ENCODE results near the gene RALB.
A peak's percentile ranks its signal among the peaks of the same experiment; 100 is the strongest.

The RALB gene

GRCh38 chr2:120260736-120261135 lies 8.1 kb downstream of the RALB start:
- no peak for TF ChIP-seq EZH2 (IDR thresholded peaks at IDR 0.05; ENCODE audit: borderline replicate concordance, low read depth, low read length, severe bottlenecking)
- no peak overlapping the region for H3K4me2 ChIP-seq (ENCODE audit: insufficient read depth, low read length)

GRCh38 chr2:120261387-120262006 lies 8.8 kb downstream of the RALB start:
- Histone ChIP-seq H3K9ac (ENCODE audit: low read depth, low read length) (no peak overlapping the region), H3K79me2 (ENCODE audit: insufficient read depth, low read length) (peaks cover 11% of the 10 kb centered on the region), H4K20me1 (ENCODE audit: insufficient read depth, low read length) (peaks cover 13% of the 10 kb centered on the region), H2AFZ (ENCODE audit: low read depth, low read length) (no peak overlapping the region), H3K4me3 (ENCODE audit: low read depth in 1 of 2, low read length in 2 of 2) (no peak overlapping the region), H3K27ac (ENCODE audit: low read length) (no peak overlapping the region), H3K4me2 (ENCODE audit: insufficient read depth, low read length) (no peak overlapping the region), H3K4me1 (ENCODE audit: insufficient read depth, low read length) (peaks cover 13% of the 10 kb centered on the region), H3K27me3 (ENCODE audit: insufficient read depth, low read length, poor library complexity) (no peaks in the 10 kb centered on the region), H3K9me3 (ENCODE audit: insufficient read depth, low read length, severe bottlenecking) (peaks cover 3% of the 10 kb centered on the region), H3K36me3 (ENCODE audit: insufficient read depth, low read length) (no peaks in the 10 kb centered on the region)
- DNase-seq (no peak), ATAC-seq (ENCODE audit: insufficient read depth, low read depth) (peak; percentile 40; the same call in 2 of the 3 replicates)
- TF ChIP-seq, protein P1, sequence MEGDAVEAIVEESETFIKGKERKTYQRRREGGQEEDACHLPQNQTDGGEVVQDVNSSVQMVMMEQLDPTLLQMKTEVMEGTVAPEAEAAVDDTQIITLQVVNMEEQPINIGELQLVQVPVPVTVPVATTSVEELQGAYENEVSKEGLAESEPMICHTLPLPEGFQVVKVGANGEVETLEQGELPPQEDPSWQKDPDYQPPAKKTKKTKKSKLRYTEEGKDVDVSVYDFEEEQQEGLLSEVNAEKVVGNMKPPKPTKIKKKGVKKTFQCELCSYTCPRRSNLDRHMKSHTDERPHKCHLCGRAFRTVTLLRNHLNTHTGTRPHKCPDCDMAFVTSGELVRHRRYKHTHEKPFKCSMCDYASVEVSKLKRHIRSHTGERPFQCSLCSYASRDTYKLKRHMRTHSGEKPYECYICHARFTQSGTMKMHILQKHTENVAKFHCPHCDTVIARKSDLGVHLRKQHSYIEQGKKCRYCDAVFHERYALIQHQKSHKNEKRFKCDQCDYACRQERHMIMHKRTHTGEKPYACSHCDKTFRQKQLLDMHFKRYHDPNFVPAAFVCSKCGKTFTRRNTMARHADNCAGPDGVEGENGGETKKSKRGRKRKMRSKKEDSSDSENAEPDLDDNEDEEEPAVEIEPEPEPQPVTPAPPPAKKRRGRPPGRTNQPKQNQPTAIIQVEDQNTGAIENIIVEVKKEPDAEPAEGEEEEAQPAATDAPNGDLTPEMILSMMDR (IDR thresholded peaks at IDR 0.05; ENCODE audit: borderline replicate concordance, extremely low read depth, low read length, poor library complexity, severe bottlenecking), result no peak
- TF ChIP-seq EZH2 (IDR thresholded peaks at IDR 0.05; ENCODE audit: borderline replicate concordance, low read depth, low read length, severe bottlenecking), result no peak

More at GRCh38 chr2:120260736-120261135, 8.1 kb downstream of the RALB start:
- Histone ChIP-seq H3K36me3 (ENCODE audit: insufficient read depth, low read length) (no peaks in the 10 kb centered on the region), H3K79me2 (ENCODE audit: insufficient read depth, low read length) (peaks cover 15% of the 10 kb centered on the region), H3K27ac (ENCODE audit: low read length) (no peak overlapping the region), H3K27me3 (ENCODE audit: insufficient read depth, low read length, poor library complexity) (no peaks in the 10 kb centered on the region), H3K9me3 (ENCODE audit: insufficient read depth, low read length, severe bottlenecking) (peaks cover 3% of the 10 kb centered on the region), H4K20me1 (ENCODE audit: insufficient read depth, low read length) (peaks cover 13% of the 10 kb centered on the region), H2AFZ (ENCODE audit: low read depth, low read length) (no peak overlapping the region), H3K9ac (ENCODE audit: low read depth, low read length) (no peak overlapping the region), H3K4me3 (ENCODE audit: low read depth in 1 of 2, low read length in 2 of 2) (no peak overlapping the region), H3K4me1 (ENCODE audit: insufficient read depth, low read length) (peaks cover 13% of the 10 kb centered on the region)
- DNase-seq, result no peak
- no peak for ATAC-seq (ENCODE audit: insufficient read depth, low read depth)

GRCh38 chr2:120262150-120262549 lies 9.5 kb downstream of the RALB start:
- Histone ChIP-seq H4K20me1 (ENCODE audit: insufficient read depth, low read length) (peaks cover 13% of the 10 kb centered on the region), H3K4me1 (ENCODE audit: insufficient read depth, low read length) (peaks cover 12% of the 10 kb centered on the region), H3K27me3 (ENCODE audit: insufficient read depth, low read length, poor library complexity) (no peaks in the 10 kb centered on the region), H3K27ac (ENCODE audit: low read length) (no peak overlapping the region), H3K4me2 (ENCODE audit: insufficient read depth, low read length) (no peak overlapping the region), H3K36me3 (ENCODE audit: insufficient read depth, low read length) (no peaks in the 10 kb centered on the region), H3K79me2 (ENCODE audit: insufficient read depth, low read length) (peaks cover 11% of the 10 kb centered on the region), H3K4me3 (ENCODE audit: low read depth in 1 of 2, low read length in 2 of 2) (no peak overlapping the region), H3K9me3 (ENCODE audit: insufficient read depth, low read length, severe bottlenecking) (peaks cover 3% of the 10 kb centered on the region), H2AFZ (ENCODE audit: low read depth, low read length) (no peak overlapping the region), H3K9ac (ENCODE audit: low read depth, low read length) (no peak overlapping the region)
- TF ChIP-seq, protein P1 (IDR thresholded peaks at IDR 0.05; ENCODE audit: borderline replicate concordance, extremely low read depth, low read length, poor library complexity, severe bottlenecking), result no peak
- no peak for TF ChIP-seq EZH2 (IDR thresholded peaks at IDR 0.05; ENCODE audit: borderline replicate concordance, low read depth, low read length, severe bottlenecking)
- DNase-seq (no peak), ATAC-seq (ENCODE audit: insufficient read depth, low read depth) (no peak)

GRCh38 chr2:120262761-120263428 lies 10.2 kb downstream of the RALB start:
- H4K20me1 ChIP-seq (ENCODE audit: insufficient read depth, low read length), result peaks cover 13% of the 10 kb centered on the region
- peaks cover 9% of the 10 kb centered on the region for H3K79me2 ChIP-seq (ENCODE audit: insufficient read depth, low read length)
- no peak overlapping the region for H3K27ac ChIP-seq (ENCODE audit: low read length)
- no peak overlapping the region for H3K9ac ChIP-seq (ENCODE audit: low read depth, low read length)
- H3K4me1 ChIP-seq (ENCODE audit: insufficient read depth, low read length), result peaks cover 7% of the 10 kb centered on the region
- H3K27me3 ChIP-seq (ENCODE audit: insufficient read depth, low read length, poor library complexity), result no peaks in the 10 kb centered on the region
- no peak overlapping the region for H2AFZ ChIP-seq (ENCODE audit: low read depth, low read length)
- H3K9me3 ChIP-seq (ENCODE audit: insufficient read depth, low read length, severe bottlenecking), result peaks cover 3% of the 10 kb centered on the region
- no peak for DNase-seq
- H3K4me2 ChIP-seq (ENCODE audit: insufficient read depth, low read length), result no peak overlapping the region
- TF ChIP-seq, protein P1 (IDR thresholded peaks at IDR 0.05; ENCODE audit: borderline replicate concordance, extremely low read depth, low read length, poor library complexity, severe bottlenecking), result no peak
- no peak for TF ChIP-seq EZH2 (IDR thresholded peaks at IDR 0.05; ENCODE audit: borderline replicate concordance, low read depth, low read length, severe bottlenecking)
- H3K4me3 ChIP-seq (ENCODE audit: low read depth in 1 of 2, low read length in 2 of 2), result no peak overlapping the region
- ATAC-seq (ENCODE audit: insufficient read depth, low read depth), result no peak
- H3K36me3 ChIP-seq (ENCODE audit: insufficient read depth, low read length), result no peaks in the 10 kb centered on the region
